GM21447 (cell line): ENCODE results near the gene CD69.
"Not testable (repeated sequence)": the region's sequence is repeated elsewhere in the genome, so short reads cannot be mapped to it uniquely, and the experiment has no call there.

Experiments used
- ATAC-seq: cut with Tn5 transposase; IDR thresholded peaks from one replicate; pipeline ENCODE4 v1.9.1; 2021; ENCODE audit not compliant: unreplicated experiment

Gene CD69

DNA sequence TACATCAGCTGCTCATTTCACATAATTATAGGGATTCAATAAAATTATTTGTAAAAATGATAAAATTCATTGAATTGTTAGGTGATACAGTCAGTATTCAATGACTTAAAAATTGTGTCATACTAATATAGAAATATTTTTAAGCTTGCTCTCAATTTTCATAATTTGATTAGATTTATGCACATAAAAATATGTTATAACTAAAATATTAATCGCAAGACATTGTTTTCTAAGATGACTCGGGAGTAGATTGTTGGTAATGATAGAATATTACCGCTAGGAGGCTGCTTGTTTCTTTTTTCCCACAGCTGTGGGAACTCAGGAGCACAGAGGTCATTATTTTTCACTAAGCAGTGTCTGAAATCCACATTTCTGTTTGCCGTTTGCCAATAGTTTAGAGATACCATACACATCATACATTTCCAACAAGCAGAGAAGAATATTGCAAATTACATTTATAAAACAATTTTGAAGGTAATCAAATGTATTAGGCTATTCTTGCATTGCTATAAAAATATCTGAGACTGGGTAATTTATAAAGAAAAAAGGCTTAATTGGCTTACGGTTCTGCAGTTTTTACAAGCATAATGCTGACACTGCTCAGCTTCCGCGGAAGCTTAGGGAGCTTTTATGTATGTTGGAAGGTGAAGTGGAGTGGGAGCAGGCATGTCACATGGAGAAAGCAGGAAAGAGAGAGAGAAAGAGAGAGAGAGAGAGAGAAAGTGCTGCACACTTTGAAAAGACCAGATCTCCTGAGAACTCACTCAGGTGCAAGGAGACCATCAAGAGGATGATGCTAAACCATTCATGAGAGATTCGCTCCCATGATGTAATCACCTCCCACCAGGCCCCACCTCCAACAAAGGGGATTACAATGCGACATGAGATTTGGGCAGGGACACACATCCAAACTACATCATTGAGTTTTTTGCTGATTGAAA lies 9.2 kb downstream of the CD69 start:
- no peak for ATAC-seq

DNA sequence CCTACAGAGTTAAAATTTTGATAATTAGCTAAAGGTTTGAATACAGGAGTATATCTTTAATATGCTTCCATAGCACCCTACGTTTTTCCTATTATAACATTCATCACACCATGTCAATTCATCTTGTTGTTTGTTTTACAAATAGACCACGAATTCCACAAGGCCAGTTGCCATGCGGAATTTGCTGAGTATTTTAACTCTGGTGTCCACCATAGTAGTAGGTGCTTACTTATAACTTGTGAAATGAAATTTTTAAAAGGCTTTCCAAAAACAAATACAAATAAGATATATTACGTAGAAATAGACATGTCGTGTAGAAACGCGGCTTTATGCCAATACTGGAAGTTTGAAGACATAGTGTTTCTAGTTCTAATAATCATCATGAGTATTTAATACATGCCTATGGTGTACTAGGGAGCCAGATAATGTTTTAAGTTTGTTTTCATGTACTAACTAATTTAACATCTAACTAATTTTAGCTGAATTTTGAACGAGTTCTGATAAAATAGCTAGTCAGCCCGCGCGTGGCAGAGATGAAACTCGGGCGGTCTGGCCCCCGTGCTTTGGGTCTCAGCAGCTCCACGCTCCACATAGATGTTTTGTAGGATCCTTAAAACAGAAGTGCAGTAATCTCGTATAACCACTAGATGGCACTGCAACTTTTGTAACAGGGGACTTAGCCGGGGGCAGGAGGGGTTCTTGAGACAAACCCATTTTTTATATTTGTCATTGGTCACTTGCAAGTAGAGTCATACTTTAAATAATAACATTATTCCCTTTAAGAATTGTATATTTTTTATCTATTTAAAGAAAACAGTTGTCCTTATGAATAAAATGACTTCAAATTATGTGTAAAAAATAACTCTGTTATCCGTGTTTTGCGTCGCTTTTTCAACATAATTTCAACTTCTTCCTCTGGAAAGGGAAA lies 10.2 kb downstream of the CD69 start:
- peak; percentile 43 for ATAC-seq

DNA sequence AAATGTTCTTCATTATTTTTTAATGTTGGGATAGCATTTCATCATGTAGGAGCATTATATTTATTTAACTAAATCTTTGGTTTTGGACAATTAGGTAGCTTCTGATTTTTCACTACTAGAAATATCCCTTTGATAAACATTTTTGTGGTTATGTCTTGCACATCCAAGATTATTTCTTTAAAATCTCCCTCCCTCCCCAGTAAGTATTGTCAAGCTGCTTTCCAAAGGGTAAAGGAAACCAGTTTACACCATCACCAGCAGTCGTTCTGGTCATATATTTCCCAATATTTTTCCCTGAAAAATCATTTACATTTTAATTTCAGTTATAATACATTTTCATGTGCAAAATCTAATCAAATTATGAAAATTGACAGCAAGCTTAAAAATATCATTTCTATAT lies 11.1 kb downstream of the CD69 start:
- ATAC-seq, result no peak

DNA sequence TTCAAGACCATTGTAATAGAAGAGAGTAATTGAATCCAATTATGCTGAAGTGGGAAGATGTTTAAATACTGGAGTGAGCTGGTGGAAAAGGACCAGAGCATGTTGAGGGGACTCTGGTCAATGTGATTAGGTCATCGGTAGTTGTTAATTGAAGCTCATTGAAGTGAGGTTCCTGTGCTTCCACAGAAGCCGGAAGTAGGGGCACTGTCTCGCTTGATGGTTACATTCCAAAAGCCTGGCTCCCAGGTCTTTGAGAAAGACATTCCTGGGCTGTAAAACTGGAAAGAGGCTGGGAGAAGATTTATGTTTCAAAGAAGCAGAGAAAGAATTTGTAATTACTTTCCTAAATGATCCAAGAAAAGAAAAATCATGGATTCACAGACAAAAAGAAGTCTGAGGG lies 15.5 kb downstream of the CD69 start:
- no peak for ATAC-seq

DNA sequence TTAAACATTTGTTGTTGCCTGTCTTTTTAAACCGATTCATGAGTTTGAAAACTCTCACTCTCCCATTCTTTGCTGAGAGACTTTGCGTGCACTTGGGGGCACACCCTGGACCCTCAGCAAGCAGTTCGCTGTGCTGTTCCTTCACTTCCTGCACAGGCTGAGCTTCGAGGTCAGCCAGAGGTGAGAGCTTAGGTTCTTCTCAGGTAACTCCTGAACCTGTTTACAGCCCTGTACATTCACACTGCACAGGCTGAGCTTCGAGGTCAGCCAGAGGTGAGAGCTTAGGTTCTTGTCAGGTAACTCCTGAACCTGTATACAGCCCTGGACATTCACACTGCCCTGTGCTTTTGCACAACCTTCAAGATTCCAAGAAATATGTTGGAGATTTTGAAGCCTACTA lies 18.0 kb downstream of the CD69 start:
- peak; percentile 39 for ATAC-seq

DNA sequence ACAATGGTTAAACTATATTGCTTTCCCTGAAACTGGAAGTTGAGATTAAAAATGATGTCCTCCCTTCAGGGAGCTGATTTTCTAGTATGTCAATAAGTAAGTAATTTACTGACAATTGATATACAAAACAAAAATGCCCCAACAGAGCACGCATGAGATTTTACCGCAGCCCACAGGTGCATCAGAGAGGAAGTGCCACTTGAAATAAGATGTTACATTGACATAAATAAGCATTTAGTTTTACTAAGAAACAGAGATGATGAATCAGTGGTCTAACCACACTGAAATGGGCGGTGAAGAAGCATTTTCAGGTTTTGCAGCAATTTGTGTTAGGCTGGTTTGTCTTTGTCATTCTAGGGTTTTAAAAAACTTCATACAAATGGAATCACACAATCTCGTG lies 19.0 kb downstream of the CD69 start:
- ATAC-seq, result peak; percentile 72

DNA sequence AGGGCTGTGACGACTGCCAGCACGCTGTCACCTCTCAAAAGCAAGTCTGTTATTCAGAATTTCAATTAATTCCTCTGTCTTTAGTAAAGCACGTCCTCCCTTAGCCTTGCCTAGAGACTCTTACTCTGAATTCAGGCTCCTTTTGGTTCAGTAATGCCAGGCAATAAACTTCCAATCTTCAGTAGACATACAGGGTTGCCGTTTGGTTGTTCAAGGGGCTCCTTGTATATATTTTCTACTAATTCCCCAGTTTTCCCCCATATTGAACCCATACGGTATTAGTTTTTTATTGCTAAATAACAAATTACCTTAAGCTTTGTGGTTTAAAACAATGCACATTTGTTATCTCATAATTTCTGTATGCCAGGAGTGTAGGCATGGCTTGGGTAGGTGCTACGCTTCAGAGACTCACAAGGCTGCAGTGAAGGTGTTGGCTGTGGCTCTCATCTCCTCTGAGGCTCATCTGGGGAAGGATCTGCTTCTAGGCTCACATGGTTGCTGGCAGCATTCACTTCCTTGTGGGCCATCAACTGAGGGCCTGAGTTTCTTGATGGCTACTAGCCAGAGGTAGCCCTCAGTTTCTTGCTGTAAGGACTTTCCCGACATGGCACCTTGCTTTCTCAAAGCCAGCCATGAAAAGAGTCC lies 20.5 kb downstream of the CD69 start:
- no peak for ATAC-seq

DNA sequence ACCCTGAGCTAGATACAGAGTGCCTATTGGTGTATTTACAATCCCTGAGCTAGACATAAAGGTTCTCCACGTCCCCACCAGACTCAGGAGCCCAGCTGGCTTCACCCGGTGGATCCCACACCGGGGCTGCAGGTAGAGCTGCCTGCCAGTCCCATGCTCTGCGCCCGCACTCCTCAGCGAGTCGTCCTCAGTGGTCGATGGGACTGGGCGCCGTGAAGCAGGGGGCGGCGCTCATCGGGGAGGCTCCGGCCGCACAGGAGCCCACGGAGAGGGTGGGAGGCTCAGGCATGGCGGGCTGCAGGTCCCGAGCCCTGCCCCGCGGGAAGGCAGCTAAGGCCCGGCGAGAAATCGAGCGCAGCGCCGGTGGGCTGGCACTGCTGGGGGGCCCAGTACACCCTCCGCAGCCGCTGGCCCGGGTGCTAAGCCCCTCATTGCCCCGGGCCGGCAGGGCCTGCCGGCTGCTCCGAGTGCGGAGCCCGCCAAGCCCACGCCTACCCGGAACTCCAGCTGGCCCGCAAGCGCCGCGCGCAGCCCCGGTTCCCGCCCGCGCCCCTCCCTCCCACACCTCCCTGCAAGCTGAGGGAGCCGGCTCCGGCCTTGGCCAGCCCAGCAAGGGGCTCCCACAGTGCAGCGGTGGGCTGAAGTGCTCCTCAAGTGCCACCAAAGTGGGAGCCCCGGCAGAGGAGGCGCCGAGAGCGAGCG lies 21.1 kb downstream of the CD69 start:
- not testable (repeated sequence) for ATAC-seq

DNA sequence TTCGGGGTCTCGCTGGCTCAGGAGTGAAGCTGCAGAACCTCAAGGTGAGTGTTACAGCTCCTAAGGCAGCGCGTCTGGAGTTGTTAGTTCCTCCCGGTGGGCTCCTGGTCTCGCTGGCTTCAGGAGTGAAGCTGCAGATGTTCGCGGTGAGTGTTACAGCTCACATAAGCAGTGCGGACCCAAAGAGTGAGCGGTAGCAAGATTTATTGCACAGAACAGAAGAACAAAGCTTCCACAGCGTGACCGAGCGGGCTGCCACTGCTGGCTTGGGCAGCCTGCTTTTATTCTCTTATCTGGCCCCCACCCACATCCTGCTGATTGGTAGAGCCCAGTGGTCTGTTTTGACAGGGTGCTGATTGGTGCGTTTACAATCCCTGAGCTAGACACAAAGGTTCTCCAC lies 21.8 kb downstream of the CD69 start:
- ATAC-seq, result not testable (repeated sequence)

DNA sequence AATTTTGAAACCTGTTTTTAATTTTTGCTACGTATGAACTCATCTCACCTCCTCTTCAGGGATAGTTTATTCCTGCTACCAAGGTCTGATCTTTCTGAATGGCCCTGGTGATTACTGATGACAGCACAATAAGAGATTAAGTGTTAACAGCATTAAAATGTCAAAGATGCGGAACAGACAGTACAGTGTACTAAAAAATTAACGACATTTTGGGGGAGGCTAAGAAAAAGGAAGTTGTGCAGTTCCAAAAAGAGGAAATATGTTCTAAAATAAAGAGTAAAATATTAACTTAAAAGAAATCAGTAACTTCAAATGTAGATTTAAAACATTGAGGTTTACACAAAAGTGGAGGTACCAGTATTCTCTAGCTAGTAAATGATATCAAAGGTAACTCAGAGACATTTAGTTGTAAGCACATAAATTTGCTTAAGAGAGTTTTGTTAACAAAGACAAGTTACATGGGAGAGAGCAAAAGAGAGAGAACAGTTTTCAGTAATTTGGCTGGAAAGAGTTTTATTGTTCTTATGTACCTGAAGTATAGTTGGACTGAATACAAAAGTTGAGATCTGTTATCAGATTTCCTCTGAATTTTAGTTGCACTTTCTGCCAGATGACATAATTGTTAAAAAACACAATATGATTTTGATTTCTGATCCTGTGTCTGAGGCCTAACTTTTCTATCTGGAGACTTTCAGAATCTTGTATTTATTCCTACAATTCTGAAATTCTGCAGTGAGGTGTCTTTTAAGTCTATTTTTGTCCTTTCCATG lies 23.6 kb downstream of the CD69 start:
- no peak for ATAC-seq

DNA sequence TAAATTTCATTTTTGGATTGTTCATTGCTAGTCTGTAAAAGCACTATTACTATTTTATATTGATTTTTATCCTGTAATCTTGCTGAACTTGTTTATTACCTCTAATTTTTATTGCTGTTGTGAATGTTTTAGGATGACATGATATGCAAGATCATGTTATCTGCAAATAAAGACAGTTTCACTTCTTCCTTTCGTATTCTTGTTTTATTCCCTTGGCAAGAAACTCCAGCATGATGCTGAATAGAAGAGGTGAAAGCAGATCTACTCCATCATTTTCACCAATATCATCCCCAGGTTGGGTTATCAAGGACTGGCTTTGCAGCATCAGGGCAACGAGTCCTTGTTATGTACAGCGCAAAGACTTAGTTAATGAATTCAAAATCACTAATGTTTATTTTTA lies 25.1 kb downstream of the CD69 start:
- ATAC-seq, result no peak

DNA sequence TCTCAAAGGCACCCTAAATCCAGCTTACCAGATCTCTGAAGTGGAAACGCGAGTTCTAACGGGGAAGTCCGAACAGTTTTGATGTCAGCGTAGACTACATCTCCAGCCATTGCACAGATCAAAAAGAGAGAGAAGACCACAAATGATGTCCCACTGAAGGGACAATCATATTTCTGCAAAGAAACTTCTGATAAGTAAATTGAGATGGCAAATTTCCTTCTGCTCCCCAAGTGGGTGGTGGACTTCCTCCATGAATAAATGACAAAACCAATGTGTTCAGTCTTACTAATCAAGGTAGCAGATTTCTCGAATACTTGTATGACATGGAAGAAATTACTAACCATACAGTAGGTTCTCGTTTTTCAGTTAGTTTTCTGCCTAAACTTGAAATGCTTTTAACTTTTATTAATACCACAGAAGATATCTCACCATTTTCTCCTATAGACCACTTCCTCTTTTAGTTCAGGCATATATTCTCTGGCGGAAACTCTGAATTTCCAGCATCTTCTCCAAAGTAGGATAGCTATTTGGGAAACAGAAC lies 27.7 kb downstream of the CD69 start, which contains the start of gene CLECL1:
TSS of gene CLECL1 (minus strand) at position 177 of the 541 bp plus-strand sequence.
- ATAC-seq, result no peak

DNA sequence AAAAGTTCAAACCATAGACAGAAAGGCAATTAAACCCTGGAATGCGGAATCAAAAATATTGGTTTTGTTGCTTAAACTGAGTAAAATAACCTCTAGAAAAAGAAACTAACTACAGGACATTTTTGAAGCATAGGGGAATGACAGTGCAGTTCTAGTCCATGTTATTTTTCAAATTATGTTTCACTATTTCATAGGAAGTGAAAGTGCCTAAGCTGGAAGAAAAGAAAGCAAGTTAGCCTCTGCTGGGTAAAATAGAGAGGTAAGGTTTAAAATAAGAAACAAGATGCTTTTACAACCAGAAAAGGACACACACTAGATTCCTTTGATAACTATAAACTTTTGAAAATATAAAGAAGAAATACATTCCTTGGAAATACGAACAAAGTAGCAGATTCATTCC lies 28.9 kb downstream of the CD69 start:
- peak; percentile 37 for ATAC-seq

DNA sequence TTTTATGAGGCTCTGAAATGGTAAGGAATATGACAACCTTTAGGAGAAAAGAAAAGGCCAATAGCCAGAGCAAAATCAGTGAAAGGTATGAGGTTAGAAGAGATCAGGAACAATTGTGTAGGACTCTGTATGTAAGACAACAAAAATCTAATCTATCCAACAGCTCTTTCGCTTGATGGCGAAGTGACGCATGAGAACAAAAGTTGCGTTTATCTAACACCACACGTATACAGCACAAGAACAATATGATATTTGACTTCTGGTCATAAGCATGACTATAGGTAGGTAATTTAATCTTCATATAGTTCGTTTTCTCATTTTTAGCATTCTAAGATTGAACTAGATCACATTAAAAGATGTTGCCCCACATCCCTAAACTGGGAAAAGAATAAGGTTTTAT lies 29.3 kb downstream of the CD69 start:
- no peak for ATAC-seq

DNA sequence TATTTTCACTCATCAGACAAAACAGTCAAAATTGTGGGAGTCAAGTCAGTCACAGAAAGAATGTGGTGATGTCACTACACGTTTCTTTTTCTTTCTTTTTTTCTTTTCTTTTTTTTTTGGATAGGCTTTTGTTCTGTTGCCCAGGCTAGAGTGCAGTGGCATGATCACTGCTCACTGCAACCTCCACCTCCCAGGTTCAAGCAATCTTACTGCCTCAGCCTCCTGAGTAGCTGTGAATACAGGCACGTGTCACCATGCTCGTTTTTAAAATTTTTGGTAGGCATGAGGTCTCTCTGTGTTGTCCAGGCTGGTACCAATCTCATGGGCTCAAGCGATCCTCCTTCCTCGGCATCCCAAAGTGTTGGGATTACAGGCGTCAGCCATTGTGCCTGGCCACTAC lies 30.1 kb downstream of the CD69 start:
- no peak for ATAC-seq

DNA sequence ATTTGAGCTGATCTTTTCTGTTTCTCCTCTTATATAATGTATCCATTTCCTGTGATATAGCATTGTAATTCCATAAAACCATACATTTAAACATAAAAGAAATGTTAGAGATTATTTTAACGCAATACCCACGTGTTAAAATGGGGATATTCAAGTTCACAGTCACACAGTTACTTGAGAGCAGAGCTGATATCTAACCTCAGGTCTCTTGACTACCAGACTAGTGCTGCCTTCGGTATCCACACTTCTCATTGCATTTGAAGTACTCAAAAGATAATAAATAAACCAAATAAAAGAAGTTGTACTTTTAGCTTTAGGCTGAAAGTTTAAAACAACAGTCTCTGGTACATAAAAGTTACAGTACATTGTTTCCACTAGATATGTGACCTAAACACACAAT lies 30.7 kb downstream of the CD69 start:
- peak; percentile 31 for ATAC-seq

DNA sequence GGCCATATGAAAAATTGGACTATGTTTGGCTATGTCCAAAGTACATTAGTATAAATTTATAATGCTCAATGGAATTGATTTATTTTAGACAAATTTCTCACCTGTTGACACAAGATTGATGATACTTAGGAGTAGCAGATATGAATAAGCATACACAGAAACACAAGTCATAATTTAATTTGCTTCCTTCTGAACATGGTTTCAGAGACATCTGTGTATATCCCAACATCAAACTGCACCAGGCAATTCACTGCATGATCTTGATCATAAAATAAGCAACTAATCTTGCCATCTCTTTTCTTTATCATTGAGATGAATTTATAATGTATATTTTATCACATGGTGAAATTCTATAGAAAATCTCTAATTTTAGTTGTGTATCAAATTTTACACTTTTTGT lies 31.6 kb downstream of the CD69 start:
- no peak for ATAC-seq

DNA sequence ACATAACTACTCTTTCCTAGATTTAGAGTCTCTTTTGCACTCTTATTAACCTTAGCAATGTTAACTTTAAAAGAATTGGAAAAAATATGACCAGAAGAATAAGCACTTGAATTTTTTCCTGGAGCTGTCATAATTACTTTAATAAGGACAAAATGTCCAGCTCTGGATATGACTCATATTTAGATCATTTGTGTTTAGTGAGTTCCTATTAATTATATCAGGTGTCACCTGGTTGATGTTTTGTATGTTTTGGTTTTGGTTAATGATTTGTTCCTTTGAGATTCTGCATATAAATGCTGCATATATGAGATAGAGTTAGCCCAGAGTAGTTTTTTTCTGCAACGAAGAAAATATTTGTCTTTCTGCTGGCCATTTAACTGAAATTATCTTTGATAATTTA lies 32.9 kb downstream of the CD69 start:
- no peak for ATAC-seq

DNA sequence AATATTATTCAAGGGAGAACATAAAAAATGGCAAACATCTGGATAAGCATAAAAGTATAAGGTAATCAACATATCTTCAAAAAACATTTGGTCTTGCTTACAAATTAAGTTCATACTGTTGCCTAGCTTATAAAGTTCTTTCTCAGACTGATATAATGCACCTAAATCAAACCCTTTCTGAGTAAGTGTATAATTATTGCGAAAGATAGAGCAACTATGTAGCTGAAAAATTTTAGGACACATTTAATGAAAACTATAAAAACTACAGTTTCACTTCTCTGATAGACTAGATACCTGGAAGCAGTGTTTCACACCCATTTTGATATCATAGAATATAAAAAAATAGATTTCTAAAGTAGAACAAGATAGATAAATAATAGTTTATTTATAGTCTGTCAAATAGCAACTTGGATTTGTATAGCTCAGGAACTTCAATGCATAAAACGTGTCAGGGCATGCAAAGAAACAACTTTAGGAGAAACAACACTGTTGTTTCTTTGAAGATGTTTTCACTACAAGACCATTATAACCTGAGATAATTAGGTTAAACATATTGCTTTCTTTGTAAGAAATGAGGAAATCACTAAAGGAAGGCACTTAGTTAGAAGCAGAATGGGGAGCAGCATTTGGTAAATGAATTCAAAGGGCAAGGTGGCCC lies 35.4 kb downstream of the CD69 start:
- ATAC-seq, result no peak
